HL-60/S4 (cell line): ENCODE results near the gene LPAR2.

ENCODE experiments used
- in situ Hi-C: fragments of 300-500 bp; cut with MboI; formaldehyde crosslinking; loops from 2 replicates; pipeline ENCODE4 v1.14.3; 2022; ENCODE audit warnings: low sequenced_read_pairs

Gene LPAR2

GRCh38 chr19:19654441-19654840, 26.4 kb upstream of the LPAR2 start:
- in situ Hi-C loops, result no loop called here

- in situ Hi-C loops, result no loop called here
These were observed 25.7 kb upstream of the LPAR2 start for GRCh38 chr19:19653597-19654147.

- in situ Hi-C loops, result no loop called here
These were observed 24.7 kb upstream of the LPAR2 start for GRCh38 chr19:19652482-19653295.

GRCh38 chr19:19651076-19651475, 23.1 kb upstream of the LPAR2 start:
- in situ Hi-C loops, result no loop called here

GRCh38 chr19:19650331-19650730, 22.3 kb upstream of the LPAR2 start:
- in situ Hi-C loops, result no loop called here

GRCh38 chr19:19649580-19649995, 21.6 kb upstream of the LPAR2 start:
- in situ Hi-C loops, result loop anchor here (10.0 to 25.0 kb wide), 2 partner anchors 125 to 287 kb away; partner anchors contain the start of gene YJEFN3

GRCh38 chr19:19649155-19649554, 21.1 kb upstream of the LPAR2 start:
- in situ Hi-C loops, result loop anchor here (10.0 to 25.0 kb wide), 2 partner anchors 124 to 287 kb away; partner anchors contain the start of gene YJEFN3

- in situ Hi-C loops, result loop anchor here (10.0 to 25.0 kb wide), 2 partner anchors 122 to 285 kb away; partner anchors contain the start of gene YJEFN3
These were observed 19.2 kb upstream of the LPAR2 start for GRCh38 chr19:19647037-19647835.

GRCh38 chr19:19645233-19645870, 17.3 kb upstream of the LPAR2 start:
- in situ Hi-C loops, result loop anchor here (10.0 to 25.0 kb wide), 2 partner anchors 121 to 283 kb away; partner anchors contain the start of gene YJEFN3

- in situ Hi-C loops, result loop anchor here (10.0 to 25.0 kb wide), 2 partner anchors 119 to 282 kb away; partner anchors contain the start of gene YJEFN3
These were observed 16.0 kb upstream of the LPAR2 start for GRCh38 chr19:19644054-19644388.

- in situ Hi-C loops, result loop anchor here (10.0 to 25.0 kb wide), 2 partner anchors 119 to 281 kb away; partner anchors contain the start of gene YJEFN3
These were observed 15.4 kb upstream of the LPAR2 start, which contains the start of gene GMIP for GRCh38 chr19:19643158-19644053. Gene GMIP, minus strand, starts transcription at chr19:19643657. Its CDS starts 128 bp downstream, at chr19:19643529.

- in situ Hi-C loops, result loop anchor here (10.0 to 25.0 kb wide), 2 partner anchors 118 to 280 kb away; partner anchors contain the start of gene YJEFN3
These were observed 14.6 kb upstream of the LPAR2 start for GRCh38 chr19:19642506-19643157.

GRCh38 chr19:19637523-19638251, 9.7 kb upstream of the LPAR2 start:
- in situ Hi-C loops, result loop anchor here (25.0 kb wide), 1 partner anchor 275 kb away; no protein-coding TSS in a partner anchor

GRCh38 chr19:19637186-19637522, 9.1 kb upstream of the LPAR2 start:
- in situ Hi-C loops, result loop anchor here (25.0 kb wide), 1 partner anchor 275 kb away; no protein-coding TSS in a partner anchor

- in situ Hi-C loops, result loop anchor here (25.0 kb wide), 1 partner anchor 274 kb away; no protein-coding TSS in a partner anchor
These were observed 8.7 kb upstream of the LPAR2 start for GRCh38 chr19:19636573-19637185.

- in situ Hi-C loops, result loop anchor here (25.0 kb wide), 1 partner anchor 273 kb away; no protein-coding TSS in a partner anchor
These were observed 7.3 kb upstream of the LPAR2 start for GRCh38 chr19:19635313-19635702.

- in situ Hi-C loops, result loop anchor here (25.0 kb wide), 1 partner anchor 272 kb away; no protein-coding TSS in a partner anchor
These were observed 6.7 kb upstream of the LPAR2 start for GRCh38 chr19:19634516-19635312.
